LNCAP (cell line): Measurements from ENCODE around the gene EDEM1.

Source experiments
- TF ChIP-seq, protein P1 (sequence below): fragments of 450-650 bp; IDR thresholded peaks from 2 replicates; pipeline ENCODE4 v1.5.1; 2017; ENCODE audit warnings: mild to moderate bottlenecking

Gene EDEM1

DNA sequence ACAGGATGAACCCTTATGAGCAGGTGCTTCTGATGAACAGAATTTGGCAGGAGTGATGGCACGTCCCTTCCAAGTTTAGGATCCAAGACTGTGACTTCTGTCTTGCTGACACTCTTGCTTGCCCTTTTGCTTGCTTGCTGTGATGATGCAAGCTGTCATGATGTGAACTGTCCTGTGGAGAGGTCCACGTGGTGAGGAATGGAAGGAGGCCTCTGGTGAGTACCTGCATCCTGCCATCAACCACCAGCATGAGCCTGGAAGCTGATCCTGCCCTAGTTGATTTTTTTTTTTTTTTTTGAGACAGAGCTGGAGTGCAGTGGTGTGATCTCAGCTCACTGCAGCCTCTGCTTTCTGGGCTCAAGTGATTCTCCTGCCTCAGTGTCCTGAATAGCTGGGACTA, 45.5 kb downstream of the EDEM1 start:
- TF ChIP-seq, protein P1, sequence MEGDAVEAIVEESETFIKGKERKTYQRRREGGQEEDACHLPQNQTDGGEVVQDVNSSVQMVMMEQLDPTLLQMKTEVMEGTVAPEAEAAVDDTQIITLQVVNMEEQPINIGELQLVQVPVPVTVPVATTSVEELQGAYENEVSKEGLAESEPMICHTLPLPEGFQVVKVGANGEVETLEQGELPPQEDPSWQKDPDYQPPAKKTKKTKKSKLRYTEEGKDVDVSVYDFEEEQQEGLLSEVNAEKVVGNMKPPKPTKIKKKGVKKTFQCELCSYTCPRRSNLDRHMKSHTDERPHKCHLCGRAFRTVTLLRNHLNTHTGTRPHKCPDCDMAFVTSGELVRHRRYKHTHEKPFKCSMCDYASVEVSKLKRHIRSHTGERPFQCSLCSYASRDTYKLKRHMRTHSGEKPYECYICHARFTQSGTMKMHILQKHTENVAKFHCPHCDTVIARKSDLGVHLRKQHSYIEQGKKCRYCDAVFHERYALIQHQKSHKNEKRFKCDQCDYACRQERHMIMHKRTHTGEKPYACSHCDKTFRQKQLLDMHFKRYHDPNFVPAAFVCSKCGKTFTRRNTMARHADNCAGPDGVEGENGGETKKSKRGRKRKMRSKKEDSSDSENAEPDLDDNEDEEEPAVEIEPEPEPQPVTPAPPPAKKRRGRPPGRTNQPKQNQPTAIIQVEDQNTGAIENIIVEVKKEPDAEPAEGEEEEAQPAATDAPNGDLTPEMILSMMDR = no peak

DNA sequence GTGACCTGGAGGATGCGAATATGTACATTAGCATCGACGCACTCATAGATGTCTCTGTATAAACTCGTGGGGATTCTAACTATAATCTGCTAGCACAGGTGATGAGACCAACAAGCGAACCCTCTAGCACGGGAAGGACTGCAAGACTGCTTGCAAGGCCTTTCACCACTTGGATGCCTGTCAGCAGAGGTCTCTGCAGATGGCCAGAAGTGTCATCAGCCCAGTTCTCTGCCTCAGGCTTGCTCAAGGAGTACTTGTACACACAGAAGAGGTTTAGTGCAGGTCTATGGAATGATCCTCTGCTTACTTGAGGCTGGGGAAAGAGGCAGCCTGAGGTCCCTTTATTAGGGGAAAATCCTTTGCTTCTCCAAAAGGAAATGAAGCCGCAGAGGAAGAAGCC, 48.1 kb downstream of the EDEM1 start:
- TF ChIP-seq, protein P1 = no peak

DNA sequence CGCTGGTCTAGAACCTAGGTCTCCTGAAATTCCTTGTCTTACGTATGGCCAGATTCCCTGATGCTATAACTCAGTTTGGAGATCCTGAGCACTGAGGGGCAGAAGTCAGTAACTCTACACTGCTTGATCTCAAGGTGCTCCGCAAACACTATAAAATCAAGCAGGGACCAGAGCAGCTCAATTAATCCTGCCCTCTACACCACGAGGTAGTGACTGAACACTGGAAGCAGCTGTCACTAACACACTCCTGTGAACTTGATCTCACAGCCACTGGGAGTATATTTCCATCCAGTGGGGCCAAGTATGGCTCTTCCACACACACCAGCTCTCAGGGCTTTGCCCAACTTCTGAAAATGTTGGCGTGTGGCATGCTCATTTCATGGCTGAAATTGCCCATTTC, 51.0 kb downstream of the EDEM1 start:
- TF ChIP-seq, protein P1 = no peak

- TF ChIP-seq, protein P1 = no peak
These were observed 52.1 kb downstream of the EDEM1 start for GRCh38 chr3:5239602-5240001.

DNA sequence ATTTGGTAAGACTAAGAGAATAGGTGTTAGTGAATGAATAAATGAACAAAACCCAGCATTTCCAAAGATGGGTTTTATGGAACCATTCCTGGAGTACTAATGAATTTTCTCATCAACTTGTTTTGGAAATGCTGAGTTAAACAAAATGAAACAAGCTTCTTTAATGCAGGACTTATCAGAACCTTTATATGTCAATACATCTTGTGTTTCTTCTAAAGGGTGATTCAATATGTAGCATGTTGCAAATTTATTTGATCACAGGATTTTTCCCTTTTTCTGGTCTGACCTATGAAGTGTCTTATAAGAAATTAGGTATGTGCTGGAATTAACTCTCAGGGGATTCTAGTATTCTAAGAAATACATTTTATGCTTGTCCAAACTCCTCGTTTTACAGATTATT, 53.2 kb downstream of the EDEM1 start:
- TF ChIP-seq, protein P1 = no peak

DNA sequence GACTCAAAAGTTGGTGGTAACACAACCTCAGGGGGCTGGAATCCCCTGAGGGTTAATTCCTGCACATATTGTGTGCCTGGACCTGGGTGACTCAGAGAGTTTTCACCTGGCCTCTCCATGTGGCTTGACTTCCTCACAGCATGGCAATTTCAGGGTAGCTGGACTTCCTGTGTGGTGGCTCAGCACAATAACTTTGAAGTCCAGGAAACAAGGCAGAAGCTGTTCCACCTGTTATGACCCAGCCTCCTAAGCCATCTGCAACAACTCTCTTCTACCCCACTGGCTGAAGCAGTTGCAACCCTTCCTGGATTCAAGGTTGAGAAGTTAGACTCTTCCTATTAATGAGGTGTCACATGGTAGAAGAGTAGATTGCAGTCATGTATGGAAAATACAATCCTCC, 58.4 kb downstream of the EDEM1 start:
- TF ChIP-seq, protein P1 = no peak

DNA sequence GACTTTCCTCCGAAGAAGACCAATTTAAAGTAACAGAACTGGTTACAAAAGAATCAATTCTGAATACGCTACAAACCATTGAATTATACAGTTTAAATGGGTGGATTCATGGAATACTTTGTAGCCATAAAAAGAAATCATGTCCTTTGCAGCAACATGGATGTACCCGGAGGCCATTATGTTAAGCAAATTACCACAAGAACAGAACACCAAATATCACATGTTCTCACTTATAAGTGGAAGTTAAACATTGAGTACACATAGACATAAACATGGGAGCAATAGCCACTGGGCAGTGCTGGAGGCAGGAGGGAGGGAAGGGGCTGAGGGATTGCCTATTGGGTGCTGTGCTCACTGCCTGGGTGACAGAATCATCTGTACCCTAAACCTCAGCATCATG, 61.3 kb downstream of the EDEM1 start:
- TF ChIP-seq, protein P1 = no peak

DNA sequence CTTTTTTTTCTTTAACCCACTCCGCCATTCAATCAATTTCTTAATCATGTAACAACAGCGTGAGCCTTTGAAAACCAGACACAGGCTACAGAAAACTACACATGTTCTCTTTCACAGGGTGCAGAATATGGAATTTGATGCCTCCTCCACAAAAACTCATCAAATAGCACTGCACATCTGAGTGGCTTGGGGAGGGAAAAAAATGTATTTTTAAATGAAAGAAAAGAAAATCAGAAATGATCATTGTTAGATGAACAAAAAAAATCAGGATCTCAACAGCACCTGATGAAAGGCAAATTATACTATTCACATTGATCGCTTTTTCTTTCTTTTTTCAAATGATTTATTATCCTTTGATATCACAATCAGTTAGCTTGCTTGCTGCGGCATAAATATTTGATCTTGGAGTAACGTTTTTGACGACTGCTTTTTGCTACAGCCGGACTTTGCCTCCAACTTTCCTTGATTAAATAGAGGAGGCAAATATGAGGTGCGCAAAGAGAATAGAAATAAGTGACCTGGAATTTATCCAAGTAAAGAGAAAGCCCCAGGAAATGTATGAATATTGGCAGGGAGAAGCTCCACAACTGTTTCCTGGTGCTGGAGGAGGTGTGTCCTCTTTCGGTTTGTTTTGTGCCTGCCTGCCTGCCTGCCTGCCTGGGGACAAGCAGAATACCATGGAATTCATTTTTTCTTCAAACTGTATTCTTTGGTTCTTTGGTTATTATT, 63.1 kb downstream of the EDEM1 start:
- TF ChIP-seq, protein P1 = no peak
